Gastrocnemius medialis (tissue), 4 donors: ENCODE results near the gene POU5F1. TPM values are rescaled to one million over a fixed set of nuclear protein-coding genes. Genes with fewer than 3 reads are reported as not detected.
A peak's percentile ranks its signal among the peaks of the same experiment; 100 is the strongest.

ENCODE experiments used
- ATAC-seq, 2 donors: fragments of 150-250 bp; one replicate each; pipeline ENCODE4 v1.9.1; 2016
- DNase-seq, 2 donors: peaks; one replicate each; pipeline ENCODE4 v3.0.0-alpha.2; 2019
- H3K27ac ChIP-seq, 4 donors: fragments of 200-600 bp; sonication (generic); 1 replicate in 1 of 4; 2 replicates in 3 of 4; pipeline ENCODE4 v1.5.1; 2016 to 2018; ENCODE audit warnings: mild to moderate bottlenecking in 2 of 4, moderate library complexity in 1 of 4
- H3K27me3 ChIP-seq, 3 donors: fragments of 200-600 bp; sonication (generic) in 2 of 3; 1 replicate in 1 of 3; 2 replicates in 2 of 3; pipeline versions ENCODE4 v1.5.1 to v1.6.0; 2016 to 2019; ENCODE audit warnings: mild to moderate bottlenecking in 1 of 3, moderate library complexity in 1 of 3
- H3K36me3 ChIP-seq, 2 donors: fragments of 200-600 bp; sonication (generic) in 1 of 2; one replicate each; pipeline ENCODE4 v1.5.1; 2017 to 2018
- H3K4me1 ChIP-seq, 2 donors: fragments of 200-600 bp; sonication (generic) in 1 of 2; one replicate each; pipeline ENCODE4 v1.5.1; 2016 to 2017; ENCODE audit warnings: mild to moderate bottlenecking in 2 of 2
- H3K4me3 ChIP-seq, 4 donors: fragments of 200-600 bp; sonication (generic) in 3 of 4; 1 replicate in 1 of 4; 2 replicates in 3 of 4; pipeline ENCODE4 v1.5.1; 2016 to 2019; ENCODE audit warnings: mild to moderate bottlenecking in 2 of 4
- H3K9me3 ChIP-seq, 3 donors: fragments of 200-600 bp; sonication (generic) in 2 of 3; 1 replicate in 1 of 3; 2 replicates in 2 of 3; pipeline ENCODE4 v1.5.1; 2016 to 2019
- CTCF ChIP-seq, 5 experiments: fragments of 450-650 bp in 3 of 5; fragments of 200-600 bp in 2 of 5; sonication (generic) in 2 of 5; IDR thresholded peaks in 4 of 5; conservative IDR thresholded peaks in 1 of 5; 1 replicate in 4 of 5; 2 replicates in 1 of 5; pipeline ENCODE4 v1.5.1; 2016 to 2019; ENCODE audit warnings: antibody characterized with exemption in 5 of 5, mild to moderate bottlenecking in 3 of 5, moderate library complexity in 3 of 5
- POLR2A ChIP-seq, 2 donors: fragments of 450-650 bp; IDR thresholded peaks; one replicate each; pipeline ENCODE4 v1.6.1; 2017; ENCODE audit warnings: antibody characterized with exemption in 2 of 2, mild to moderate bottlenecking in 2 of 2, moderate library complexity in 2 of 2
- in situ Hi-C, 4 donors: fragments of 200-750 bp; cut with MboI; loops; one replicate each; pipeline versions ENCODE4 v1.15.0 to v1.8.0; 2017; ENCODE audit warnings: low sequenced_read_pairs in 4 of 4
- intact Hi-C: fragments of 100-400 bp; cut with DNase I; formaldehyde crosslinking; loops from one replicate; pipeline ENCODE4 v1.15.1; 2023; ENCODE audit warnings: low total_unique reads
- total RNA-seq, 4 donors: library from RNA; depleted of rRNA; stranded (reverse); fragments of >200 nt; gene quantifications; one replicate each; pipeline versions ENCODE4 v1.1.0 to v1.2.3, GENCODE V29; 2016

POU5F1 gene
- total RNA-seq, 4 donors from 2014 or later = not detected

GRCh38 chr6:31158863-31159855, 11.3 kb downstream of the POU5F1 start:
- intact Hi-C loops = loop anchor here (1.0 to 5.0 kb wide), 3 partner anchors 28 to 113 kb away; partner anchors contain the start of gene HLA-C
- DNase-seq (no peak), ATAC-seq (no peak)
- H3K4me1 ChIP-seq = peaks cover 20 to 26% of the 10 kb centered on the region in 2 donors
- H3K9me3 ChIP-seq = no peaks in the 10 kb centered on the region
- peak overlapping the region; percentile 60 to 86 (median 74) for H3K4me3 ChIP-seq
- in situ Hi-C loops = no loop called here
- H3K27ac ChIP-seq = peak overlapping the region in 3 of 4 donors; percentile 52 to 89 (median 85)
- H3K27me3 ChIP-seq = no peaks in the 10 kb centered on the region
- TF ChIP-seq POLR2A (IDR thresholded peaks at IDR 0.05) (no peak), CTCF (IDR thresholded peaks at IDR 0.05 in 4 of 5, conservative IDR thresholded peaks at IDR 0.05 in 1 of 5) (no peak)
- peaks cover 0 to 8% of the 10 kb centered on the region in 2 donors for H3K36me3 ChIP-seq

- in situ Hi-C loops = no loop called here
- DNase-seq = peak; percentile 98 to 99
- intact Hi-C loops = loop anchor here (1.0 to 5.0 kb wide), 3 partner anchors 28 to 114 kb away; partner anchors contain the start of gene HLA-C
- peak; percentile 37 to 54 for TF ChIP-seq POLR2A (IDR thresholded peaks at IDR 0.05)
- TF ChIP-seq CTCF (IDR thresholded peaks at IDR 0.05 in 4 of 5, conservative IDR thresholded peaks at IDR 0.05 in 1 of 5) = no peak
- H3K4me3 ChIP-seq = peak within 1 kb of the TSS; percentile 60 to 86 (median 78)
- H3K27me3 ChIP-seq = no peaks in the 10 kb centered on the region
- H3K27ac ChIP-seq = peak within 1 kb of the TSS; percentile 82 to 89 (median 86)
- no peaks in the 10 kb centered on the region for H3K9me3 ChIP-seq
- H3K4me1 ChIP-seq = peaks cover 20 to 26% of the 10 kb centered on the region in 2 donors
- H3K36me3 ChIP-seq = peaks cover 0 to 14% of the 10 kb centered on the region in 2 donors
- ATAC-seq = peak; percentile 98
Measured at GRCh38 chr6:31158140-31158862, 12.2 kb downstream of the POU5F1 start, which contains the start of gene TCF19. TCF19 (plus strand) TSS chr6:31158589; CDS start chr6:31159470, 881 bp downstream.

- intact Hi-C loops (loop anchor here (1.0 to 5.0 kb wide), 3 partner anchors 29 to 115 kb away; partner anchors contain the start of gene HLA-C), in situ Hi-C loops (no loop called here)
- Histone ChIP-seq H3K36me3 (peaks cover 0 to 14% of the 10 kb centered on the region in 2 donors), H3K9me3 (no peaks in the 10 kb centered on the region), H3K27me3 (no peaks in the 10 kb centered on the region), H3K4me1 (peaks cover 20 to 26% of the 10 kb centered on the region in 2 donors), H3K27ac (peak within 1 kb of the TSS; percentile 82 to 89 (median 86)), H3K4me3 (peak within 1 kb of the TSS; percentile 60 to 86 (median 78))
- no peak for TF ChIP-seq POLR2A (IDR thresholded peaks at IDR 0.05)
- TF ChIP-seq CTCF (IDR thresholded peaks at IDR 0.05 in 4 of 5, conservative IDR thresholded peaks at IDR 0.05 in 1 of 5) = no peak
- ATAC-seq (no peak), DNase-seq (no peak)
Measured at GRCh38 chr6:31157513-31158139, 12.9 kb downstream of the POU5F1 start, which contains the start of gene CCHCR1. CCHCR1 (minus strand) TSS chr6:31157802; CDS start chr6:31157600, 202 bp downstream.

- intact Hi-C loops = loop anchor here (5.0 kb wide), 1 partner anchor 116 kb away; the partner anchor contains the start of gene HLA-C
- in situ Hi-C loops = no loop called here
- peak overlapping the region in 2 of 4 donors; percentile 88 to 89 for H3K27ac ChIP-seq
- H3K4me1 ChIP-seq = peaks cover 20 to 26% of the 10 kb centered on the region in 2 donors
- no peak for ATAC-seq
- H3K4me3 ChIP-seq = no peak overlapping the region
- H3K9me3 ChIP-seq = no peaks in the 10 kb centered on the region
- DNase-seq = no peak
- no peaks in the 10 kb centered on the region for H3K27me3 ChIP-seq
- TF ChIP-seq POLR2A (IDR thresholded peaks at IDR 0.05) (no peak), CTCF (IDR thresholded peaks at IDR 0.05 in 4 of 5, conservative IDR thresholded peaks at IDR 0.05 in 1 of 5) (no peak)
- H3K36me3 ChIP-seq = peaks cover 0 to 14% of the 10 kb centered on the region in 2 donors
Measured at GRCh38 chr6:31156641-31157040, 13.8 kb downstream of the POU5F1 start.
